Erythroblast (primary cell): ENCODE measurements around the gene C1S.

Source experiments
- DNase-seq, 2 experiments: peaks; one replicate each; lab custom pipeline; 2025; lab: John Stamatoyannopoulos, UW
- GATA1 ChIP-seq: IDR thresholded peaks from 2 replicates; pipeline ENCODE4 v1.6.1; 2011; ENCODE audit warnings: low read depth, mild to moderate bottlenecking, control low read depth, low read length, moderate library complexity
- POLR2A ChIP-seq: IDR thresholded peaks from 2 replicates; pipeline ENCODE4 v1.6.1; 2011; ENCODE audit warnings: mild to moderate bottlenecking, low read length

The C1S gene

GRCh38 chr12:7079826-7080125 is 19.3 kb downstream of the C1S start:
- DNase-seq, result no peak
- no peak for TF ChIP-seq GATA1
- no peak for TF ChIP-seq POLR2A

GRCh38 chr12:7081037-7081436 is 20.5 kb downstream of the C1S start:
- TF ChIP-seq POLR2A (no peak), GATA1 (no peak)
- no peak for DNase-seq

- no peak for TF ChIP-seq GATA1
- no peak for TF ChIP-seq POLR2A
- DNase-seq, result no peak
These were observed 22.6 kb downstream of the C1S start for GRCh38 chr12:7083125-7083524.

- no peak for DNase-seq
- TF ChIP-seq GATA1 (no peak), POLR2A (no peak)
These were observed 28.8 kb downstream of the C1S start for GRCh38 chr12:7089196-7089871.

GRCh38 chr12:7090222-7090998 is 29.9 kb downstream of the C1S start:
- no peak for DNase-seq
- TF ChIP-seq POLR2A, result no peak
- TF ChIP-seq GATA1, result no peak

GRCh38 chr12:7091171-7091570 is 30.7 kb downstream of the C1S start:
- TF ChIP-seq GATA1, result no peak
- no peak for TF ChIP-seq POLR2A
- DNase-seq, result no peak

GRCh38 chr12:7091660-7092228 is 31.2 kb downstream of the C1S start:
- TF ChIP-seq GATA1, result no peak
- TF ChIP-seq POLR2A, result no peak
- no peak for DNase-seq

- no peak for TF ChIP-seq GATA1
These were observed 31.9 kb downstream of the C1S start, which contains the start of gene C1R for GRCh38 chr12:7092229-7092985. C1R (minus strand) TSS chr12:7092445; CDS start chr12:7092388, 57 bp downstream.

GRCh38 chr12:7092986-7093460 is 32.5 kb downstream of the C1S start:
- DNase-seq, result no peak
- no peak for TF ChIP-seq GATA1
- TF ChIP-seq POLR2A, result no peak

More at GRCh38 chr12:7092229-7092985, 31.9 kb downstream of the C1S start, which contains the start of gene C1R:
- peak; percentile 65 to 85 for DNase-seq

GRCh38 chr12:7093486-7093885 is 33.0 kb downstream of the C1S start:
- DNase-seq, result no peak
- TF ChIP-seq GATA1, result no peak
- no peak for TF ChIP-seq POLR2A

GRCh38 chr12:7093892-7094291 is 33.4 kb downstream of the C1S start:
- no peak for TF ChIP-seq GATA1
- TF ChIP-seq POLR2A, result peak; percentile 48
- DNase-seq, result no peak

GRCh38 chr12:7096006-7096932 is 35.8 kb downstream of the C1S start:
- DNase-seq, result no peak
- no peak for TF ChIP-seq POLR2A
- TF ChIP-seq GATA1, result no peak

GRCh38 chr12:7096979-7097378 is 36.5 kb downstream of the C1S start:
- TF ChIP-seq GATA1 (no peak), POLR2A (no peak)
- no peak for DNase-seq
